Activated CD4-positive, alpha-beta memory T cell treated with anti-CD3 and anti-CD28 coated beads for 36 hours (primary cell): ENCODE data around the gene CCP110. TPM values are rescaled to one million over a fixed set of nuclear protein-coding genes. Genes with fewer than 3 reads are reported as not detected.
A peak's percentile ranks its signal among the peaks of the same experiment; 100 is the strongest.

Source experiments
- CTCF ChIA-PET: fragments of 350-600 bp; sonication (Branson Sonifier 250); formaldehyde crosslinking; loops from one replicate; lab custom pipeline; 2021; ENCODE audit warnings: antibody characterized with exemption, inconsistent platforms; lab: Charles Lee
- POLR2A ChIA-PET: fragments of 350-600 bp; sonication (Branson Sonifier 250); formaldehyde crosslinking; loops from one replicate; lab custom pipeline; 2021; ENCODE audit warnings: antibody characterized with exemption; lab: Charles Lee
- DNase-seq: peaks from one replicate; pipeline ENCODE4 v3.0.0-alpha.2; 2020
- H3K27ac Mint-ChIP-seq: one replicate; pipeline ENCODE4 v1.8.0; 2021; ENCODE audit warnings: mixed read lengths
- H3K27me3 Mint-ChIP-seq: one replicate; pipeline ENCODE4 v1.8.0; 2021; ENCODE audit warnings: mixed read lengths
- H3K36me3 Mint-ChIP-seq: one replicate; pipeline ENCODE4 v1.8.0; 2021; ENCODE audit warnings: mixed read lengths
- H3K4me1 Mint-ChIP-seq: one replicate; pipeline ENCODE4 v1.8.0; 2021; ENCODE audit warnings: low read depth, mixed read lengths
- H3K4me3 Mint-ChIP-seq: one replicate; pipeline ENCODE4 v1.8.0; 2021; ENCODE audit warnings: mild to moderate bottlenecking, mixed read lengths
- H3K9me3 Mint-ChIP-seq: one replicate; pipeline ENCODE4 v1.8.0; 2021; ENCODE audit warnings: mixed read lengths
- intact Hi-C: fragments of 100-400 bp; cut with micrococcal nuclease; formaldehyde crosslinking; loops from one replicate; pipeline ENCODE4 v1.15.1; 2023
- total RNA-seq, 2 experiments: library from RNA; stranded (reverse); gene quantifications; one replicate each; pipeline ENCODE4 v1.2.3, GENCODE V29; 2021

The CCP110 gene
- total RNA-seq, 2 experiments from 2014 or later: 21.7 to 26.3 TPM

GRCh38 chr16:19555938-19556771, 32.4 kb downstream of the CCP110 start:
- Mint-ChIP-seq H3K36me3 (peaks cover 4% of the 10 kb centered on the region), H3K9me3 (no peaks in the 10 kb centered on the region), H3K4me1 (peaks cover 16% of the 10 kb centered on the region), H3K27me3 (no peaks in the 10 kb centered on the region), H3K27ac (peak overlapping the region; percentile 86), H3K4me3 (peak overlapping the region; percentile 85)
- ChIA-PET CTCF (interaction anchor here (0.6 to 3.2 kb wide), 29 partner anchors 9 to 489 kb away, joined by 3 to 35 read pairs (median 4); partner anchors contain the start of genes CCP110, COQ7, GPRC5B and IQCK), POLR2A (interaction anchor here (0.8 to 2.2 kb wide), 6 partner anchors 18 to 439 kb away, joined by 3 to 33 read pairs (median 4); partner anchors contain the start of genes CCP110 and GDE1)
- peak; percentile 53 for DNase-seq
- intact Hi-C loops: loop anchor here (1.0 to 2.0 kb wide), 4 partner anchors 34 to 1185 kb away; partner anchors contain the start of genes COQ7, GDE1, IQCK and KNOP1

DNA sequence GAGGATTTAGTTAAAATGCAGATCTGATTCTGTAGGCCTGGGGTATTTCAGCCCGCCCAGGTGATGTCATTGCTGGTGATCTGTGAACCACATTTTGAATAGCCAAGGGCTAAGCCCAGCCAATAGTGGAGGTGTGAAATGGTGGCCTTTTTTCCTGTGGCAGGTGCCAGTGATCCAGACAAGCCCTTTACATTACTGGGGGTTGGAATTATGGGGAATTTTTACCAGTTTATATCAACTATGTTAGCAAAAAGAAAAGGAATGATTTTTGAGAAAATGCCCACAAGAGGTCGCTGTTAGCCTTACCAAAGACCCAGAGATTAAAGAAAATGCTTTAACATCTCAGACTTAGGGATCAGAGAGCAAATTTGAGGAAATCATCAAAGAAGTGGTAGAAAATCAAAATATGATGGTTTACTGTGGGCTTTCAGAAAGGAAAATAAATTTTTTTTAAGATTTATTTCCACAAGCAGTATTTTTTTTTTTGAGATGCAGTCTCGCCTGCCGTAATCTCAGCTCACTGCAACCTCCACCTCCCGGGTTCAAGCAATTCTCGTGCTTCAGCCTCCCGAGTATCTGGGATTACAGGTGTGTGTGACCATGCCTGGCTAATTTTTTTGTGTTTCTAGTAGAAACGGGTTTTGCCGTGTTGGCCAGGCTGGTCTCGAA, 35.6 kb downstream of the CCP110 start:
- ChIA-PET CTCF (interaction anchor here (0.6 to 1.6 kb wide), 4 partner anchors 24 to 327 kb away, joined by 3 to 11 read pairs (median 4); no protein-coding TSS in a partner anchor), POLR2A (no interaction called here)
- Mint-ChIP-seq H3K27me3 (no peaks in the 10 kb centered on the region), H3K9me3 (peaks cover 5% of the 10 kb centered on the region), H3K27ac (no peak overlapping the region), H3K4me1 (peaks cover 15% of the 10 kb centered on the region), H3K4me3 (no peak overlapping the region), H3K36me3 (no peaks in the 10 kb centered on the region)
- intact Hi-C loops: loop anchor here (1.0 kb wide), 1 partner anchor 327 kb away; no protein-coding TSS in a partner anchor
- no peak for DNase-seq

GRCh38 chr16:19560078-19560477, 36.3 kb downstream of the CCP110 start:
- no peak overlapping the region for H3K27ac Mint-ChIP-seq
- H3K9me3 Mint-ChIP-seq: peaks cover 5% of the 10 kb centered on the region
- no peak overlapping the region for H3K4me3 Mint-ChIP-seq
- H3K27me3 Mint-ChIP-seq: no peaks in the 10 kb centered on the region
- peaks cover 11% of the 10 kb centered on the region for H3K4me1 Mint-ChIP-seq
- no peak for DNase-seq
- ChIA-PET POLR2A (no interaction called here), CTCF (interaction anchor here (0.6 to 1.6 kb wide), 4 partner anchors 24 to 326 kb away, joined by 3 to 11 read pairs (median 4); no protein-coding TSS in a partner anchor)
- H3K36me3 Mint-ChIP-seq: peaks cover 6% of the 10 kb centered on the region
- intact Hi-C loops: no loop called here

GRCh38 chr16:19563377-19563776, 39.6 kb downstream of the CCP110 start:
- H3K4me1 Mint-ChIP-seq: peaks cover 2% of the 10 kb centered on the region
- intact Hi-C loops: no loop called here
- CTCF ChIA-PET: interaction anchor here (0.8 to 1.6 kb wide), 5 partner anchors 9 to 344 kb away, joined by 3 to 7 read pairs (median 4); partner anchors contain the start of gene VPS35L
- no peaks in the 10 kb centered on the region for H3K27me3 Mint-ChIP-seq
- no peak for DNase-seq
- no peak overlapping the region for H3K4me3 Mint-ChIP-seq
- H3K9me3 Mint-ChIP-seq: peaks cover 5% of the 10 kb centered on the region
- POLR2A ChIA-PET: no interaction called here
- H3K36me3 Mint-ChIP-seq: peaks cover 14% of the 10 kb centered on the region
- H3K27ac Mint-ChIP-seq: no peak overlapping the region

- H3K4me1 Mint-ChIP-seq: peaks cover 1% of the 10 kb centered on the region
- H3K4me3 Mint-ChIP-seq: no peak overlapping the region
- H3K27ac Mint-ChIP-seq: no peak overlapping the region
- peaks cover 21% of the 10 kb centered on the region for H3K36me3 Mint-ChIP-seq
- ChIA-PET CTCF (interaction anchor here (1.3 to 1.6 kb wide), 2 partner anchors 9 to 18 kb away, joined by 3 read pairs; no protein-coding TSS in a partner anchor), POLR2A (interaction anchor here (0.6 kb wide), 1 partner anchor 46 kb away, joined by 3 read pairs; no protein-coding TSS in a partner anchor)
- no peak for DNase-seq
- intact Hi-C loops: no loop called here
- no peaks in the 10 kb centered on the region for H3K27me3 Mint-ChIP-seq
- H3K9me3 Mint-ChIP-seq: peaks cover 5% of the 10 kb centered on the region
These were observed 42.6 kb downstream of the CCP110 start for GRCh38 chr16:19566362-19566761.

DNA sequence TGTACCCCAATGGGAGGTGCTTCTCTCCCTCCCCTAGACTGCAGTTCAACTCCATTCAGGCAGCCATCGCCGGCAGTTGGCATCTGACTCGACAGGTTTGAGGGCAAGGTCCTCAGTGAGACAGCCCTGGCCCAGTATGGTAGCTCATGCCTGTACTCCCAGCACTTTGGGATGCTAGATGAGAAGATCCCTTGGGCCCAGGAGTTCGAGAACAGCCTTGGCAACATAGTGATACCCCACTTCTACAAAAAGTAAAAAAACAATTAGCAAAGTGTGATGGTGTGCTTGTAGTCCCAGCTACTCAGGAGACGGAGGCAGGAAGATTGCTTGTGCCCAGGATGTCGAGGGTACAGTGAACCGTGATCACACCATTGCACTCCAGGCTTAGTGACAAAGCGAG, 43.8 kb downstream of the CCP110 start:
- H3K4me3 Mint-ChIP-seq: no peak overlapping the region
- intact Hi-C loops: no loop called here
- peaks cover 21% of the 10 kb centered on the region for H3K36me3 Mint-ChIP-seq
- no peaks in the 10 kb centered on the region for H3K27me3 Mint-ChIP-seq
- peaks cover 5% of the 10 kb centered on the region for H3K9me3 Mint-ChIP-seq
- POLR2A ChIA-PET: no interaction called here
- DNase-seq: no peak
- no peak overlapping the region for H3K27ac Mint-ChIP-seq
- H3K4me1 Mint-ChIP-seq: no peaks in the 10 kb centered on the region
- CTCF ChIA-PET: interaction anchor here (1.4 to 1.6 kb wide), 2 partner anchors 12 to 16 kb away, joined by 3 read pairs; partner anchors contain the start of gene VPS35L

DNA sequence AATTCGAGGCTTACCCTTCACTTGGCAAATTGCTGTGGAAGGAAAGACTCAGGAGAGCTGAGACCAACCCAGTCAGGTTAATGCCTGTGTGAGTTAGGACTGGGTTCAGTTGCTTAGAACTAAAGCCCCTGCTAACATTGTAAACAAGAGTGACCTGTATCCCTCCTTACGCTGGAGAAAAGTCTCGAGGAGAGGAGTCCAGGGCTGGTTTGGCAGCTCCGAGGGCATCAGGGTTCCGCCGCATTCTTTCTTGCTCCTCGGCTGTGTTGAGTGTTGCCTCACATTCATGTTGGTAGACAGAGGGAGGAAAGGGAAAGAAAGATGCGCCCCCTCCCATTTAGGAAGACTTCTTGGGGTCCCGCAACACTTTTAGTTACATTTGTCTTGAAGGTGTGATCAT, 50.3 kb downstream of the CCP110 start:
- Mint-ChIP-seq H3K9me3 (no peaks in the 10 kb centered on the region), H3K27ac (no peak overlapping the region), H3K36me3 (peaks cover 36% of the 10 kb centered on the region), H3K4me1 (no peaks in the 10 kb centered on the region), H3K4me3 (no peak overlapping the region), H3K27me3 (no peaks in the 10 kb centered on the region)
- ChIA-PET POLR2A (no interaction called here), CTCF (no interaction called here)
- intact Hi-C loops: no loop called here
- no peak for DNase-seq

DNA sequence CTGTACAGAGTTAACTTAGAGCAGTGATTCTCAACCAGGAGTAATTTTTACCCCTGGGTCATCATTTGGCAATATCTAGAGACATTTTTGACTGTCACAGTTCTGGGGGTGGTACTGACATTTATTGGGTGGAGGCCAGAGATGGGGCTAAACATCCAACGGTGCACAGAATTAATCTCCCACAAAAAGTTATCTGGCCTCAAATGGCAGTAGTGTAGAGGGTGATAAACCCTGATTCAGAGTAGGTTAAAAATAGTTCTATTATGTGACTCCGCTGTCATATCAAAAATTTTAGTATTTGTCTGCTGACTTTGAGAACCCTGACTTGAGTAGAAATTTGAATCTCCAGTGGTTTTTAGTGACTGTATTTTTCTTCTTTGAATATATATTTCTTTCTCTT, 50.9 kb downstream of the CCP110 start:
- Mint-ChIP-seq H3K4me3 (no peak overlapping the region), H3K36me3 (peaks cover 35% of the 10 kb centered on the region), H3K9me3 (no peaks in the 10 kb centered on the region), H3K27ac (no peak overlapping the region), H3K4me1 (no peaks in the 10 kb centered on the region), H3K27me3 (no peaks in the 10 kb centered on the region)
- POLR2A ChIA-PET: no interaction called here
- CTCF ChIA-PET: interaction anchor here (0.6 kb wide), 1 partner anchor 483 kb away, joined by 3 read pairs; no protein-coding TSS in a partner anchor
- no peak for DNase-seq
- intact Hi-C loops: no loop called here

DNA sequence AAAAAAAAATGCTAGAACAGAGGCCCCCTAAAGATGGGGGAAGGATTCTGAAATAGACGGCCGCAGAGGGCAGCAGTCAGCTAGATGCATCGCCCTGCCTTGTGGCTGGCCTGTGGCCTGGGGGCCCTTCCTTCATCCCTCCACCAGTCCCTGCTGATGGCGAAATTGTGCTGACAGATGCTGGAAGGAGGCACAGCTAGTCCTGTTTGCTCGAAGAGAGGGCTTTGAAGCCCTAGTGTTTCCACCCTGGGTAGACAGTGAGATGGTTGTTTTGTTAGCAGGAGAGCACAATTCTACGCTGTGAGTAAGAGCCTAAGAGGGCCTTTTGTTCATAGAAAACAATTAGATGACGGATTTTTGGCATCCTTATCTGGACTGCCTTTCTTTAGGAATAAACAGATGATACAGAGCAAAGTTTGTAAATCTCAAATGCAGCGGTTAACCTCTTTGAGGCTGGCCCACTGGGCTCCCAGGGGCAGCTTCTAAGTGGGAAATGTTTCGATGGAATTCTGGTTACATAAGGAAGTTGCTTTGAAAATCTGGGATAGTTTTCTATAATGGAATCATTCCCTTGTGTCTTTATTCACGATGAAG, 54.7 kb downstream of the CCP110 start:
- Mint-ChIP-seq H3K4me3 (no peak overlapping the region), H3K9me3 (peaks cover 8% of the 10 kb centered on the region), H3K27ac (no peak overlapping the region), H3K36me3 (peaks cover 59% of the 10 kb centered on the region), H3K4me1 (no peaks in the 10 kb centered on the region), H3K27me3 (no peaks in the 10 kb centered on the region)
- intact Hi-C loops: no loop called here
- ChIA-PET CTCF (no interaction called here), POLR2A (no interaction called here)
- no peak for DNase-seq

GRCh38 chr16:19582050-19582831, 58.5 kb downstream of the CCP110 start:
- CTCF ChIA-PET: no interaction called here
- Mint-ChIP-seq H3K27ac (no peak overlapping the region), H3K9me3 (peaks cover 8% of the 10 kb centered on the region), H3K27me3 (no peaks in the 10 kb centered on the region), H3K4me3 (no peak overlapping the region), H3K4me1 (peaks cover 5% of the 10 kb centered on the region), H3K36me3 (peaks cover 48% of the 10 kb centered on the region)
- DNase-seq: no peak
- POLR2A ChIA-PET: no interaction called here
- intact Hi-C loops: loop anchor here (10.0 kb wide), 1 partner anchor 133 kb away; the partner anchor contains the start of genes IQCK and KNOP1
